GM10847 (cell line): Measurements from ENCODE around the gene FAM20A.

Experiments used
- POLR2A ChIP-seq: IDR thresholded peaks from 2 replicates; pipeline ENCODE4 v1.6.1; 2011; ENCODE audit not compliant: insufficient read length; ENCODE audit errors: extremely low read depth

The FAM20A gene

DNA sequence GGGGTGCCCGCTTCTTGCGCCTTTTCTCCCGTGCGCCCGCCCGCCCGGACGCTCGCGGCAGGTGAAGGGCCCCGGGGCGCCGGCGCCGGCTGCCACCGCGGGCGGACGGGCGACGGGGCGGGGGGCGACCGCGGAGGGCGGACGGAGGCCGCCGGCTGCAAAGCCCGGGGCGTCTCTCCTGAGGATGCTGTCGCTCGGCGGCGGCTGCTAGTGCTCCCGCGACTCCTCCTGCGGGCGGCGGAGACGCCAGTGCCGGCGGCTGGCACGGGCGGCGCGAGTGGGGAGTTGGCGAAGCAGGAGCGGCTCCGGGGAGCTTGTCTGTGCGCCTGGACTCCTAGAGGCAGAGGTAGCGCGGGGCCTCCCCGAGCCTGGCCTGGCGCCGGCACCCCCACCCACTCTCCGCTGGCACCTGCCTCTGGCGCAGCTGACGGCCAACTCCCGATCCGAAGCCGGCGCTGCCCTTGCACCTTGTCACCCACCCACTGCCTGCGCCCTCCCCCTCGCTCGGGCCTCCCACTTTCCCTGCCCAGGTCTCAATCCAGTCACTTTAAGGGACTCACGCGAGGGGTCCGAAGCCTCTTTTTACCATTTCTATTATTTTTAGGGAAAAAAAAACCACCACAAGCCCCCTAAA lies at the start of gene FAM20A:
Gene FAM20A, minus strand, starts transcription at position 437 of the 634 bp plus-strand sequence. CDS start 701 bp downstream, outside the sequence.
- TF ChIP-seq POLR2A = no peak

DNA sequence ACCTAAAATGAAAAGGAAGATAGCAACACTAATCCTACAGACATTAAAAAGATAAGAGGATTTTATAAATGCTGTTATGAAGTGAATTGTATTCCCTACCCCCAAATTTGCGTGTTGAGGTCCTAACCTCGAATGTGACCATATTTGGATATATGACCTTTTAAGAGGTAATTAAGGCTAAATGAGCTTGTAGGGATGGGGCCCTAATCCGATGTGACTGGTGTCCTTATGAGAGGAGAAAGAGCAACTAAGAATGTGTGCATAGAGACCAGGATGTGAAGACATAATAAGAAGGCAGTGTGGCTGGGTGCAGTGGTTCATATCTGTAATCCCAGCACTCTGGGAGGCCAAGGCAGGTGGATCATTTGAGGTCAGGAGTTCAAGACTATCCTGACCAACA lies 48.2 kb upstream of the FAM20A start:
- TF ChIP-seq POLR2A = no peak

DNA sequence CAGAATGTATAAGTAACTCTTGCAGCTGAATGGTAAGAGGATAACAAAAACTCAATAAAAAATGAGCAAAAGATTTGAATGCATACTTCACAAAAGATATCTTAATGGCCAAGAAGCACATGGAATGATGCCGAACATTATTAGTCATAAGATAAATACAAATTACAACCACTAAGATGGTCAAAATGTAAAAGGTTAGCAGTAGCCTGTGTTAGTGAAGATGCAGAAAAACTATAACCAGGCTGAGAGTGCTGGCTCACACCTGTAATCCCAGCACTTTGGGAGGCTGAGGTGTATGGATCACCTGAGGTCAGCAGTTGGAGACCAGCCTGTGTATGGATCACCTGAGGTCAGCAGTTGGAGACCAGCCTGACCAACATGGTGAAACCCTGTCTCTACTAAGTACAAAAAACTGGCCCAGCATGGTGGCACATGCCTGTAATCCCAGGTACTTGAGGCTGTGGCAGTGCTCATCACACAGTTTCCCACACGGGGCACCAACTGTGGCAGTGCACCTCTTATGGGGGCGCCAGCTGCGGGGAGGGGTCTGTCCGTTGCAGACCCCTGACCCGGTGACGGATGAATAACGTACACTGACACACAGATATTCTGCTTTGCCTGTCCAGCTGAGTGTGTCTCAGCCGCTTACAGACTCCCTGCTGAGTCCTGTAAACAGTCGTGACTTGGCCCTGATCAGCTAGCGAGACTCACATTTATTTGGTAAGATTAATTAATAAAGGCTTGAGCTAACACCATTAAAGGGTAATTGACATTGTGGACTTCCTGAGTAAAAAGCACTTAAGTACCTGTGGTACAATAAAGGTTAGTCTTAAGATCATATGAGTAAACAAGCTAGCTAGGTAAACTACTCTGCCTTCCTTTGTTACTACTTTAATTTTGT lies 45.7 kb upstream of the FAM20A start:
- TF ChIP-seq POLR2A = no peak

DNA sequence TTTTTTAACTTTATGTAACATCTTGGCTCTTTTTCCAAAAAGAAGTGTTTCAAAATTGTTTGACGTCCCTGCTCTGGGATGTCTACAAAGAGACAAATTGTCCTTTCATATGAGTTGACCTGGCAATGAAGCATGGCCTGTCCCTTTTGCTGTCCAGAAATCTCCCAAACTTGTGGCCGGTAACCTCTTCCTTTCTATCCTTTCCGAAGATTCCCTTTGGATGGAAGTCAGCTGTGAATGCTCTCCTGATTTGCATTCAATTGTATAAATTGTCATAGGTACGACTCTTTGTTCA lies 40.9 kb upstream of the FAM20A start:
- no peak for TF ChIP-seq POLR2A

DNA sequence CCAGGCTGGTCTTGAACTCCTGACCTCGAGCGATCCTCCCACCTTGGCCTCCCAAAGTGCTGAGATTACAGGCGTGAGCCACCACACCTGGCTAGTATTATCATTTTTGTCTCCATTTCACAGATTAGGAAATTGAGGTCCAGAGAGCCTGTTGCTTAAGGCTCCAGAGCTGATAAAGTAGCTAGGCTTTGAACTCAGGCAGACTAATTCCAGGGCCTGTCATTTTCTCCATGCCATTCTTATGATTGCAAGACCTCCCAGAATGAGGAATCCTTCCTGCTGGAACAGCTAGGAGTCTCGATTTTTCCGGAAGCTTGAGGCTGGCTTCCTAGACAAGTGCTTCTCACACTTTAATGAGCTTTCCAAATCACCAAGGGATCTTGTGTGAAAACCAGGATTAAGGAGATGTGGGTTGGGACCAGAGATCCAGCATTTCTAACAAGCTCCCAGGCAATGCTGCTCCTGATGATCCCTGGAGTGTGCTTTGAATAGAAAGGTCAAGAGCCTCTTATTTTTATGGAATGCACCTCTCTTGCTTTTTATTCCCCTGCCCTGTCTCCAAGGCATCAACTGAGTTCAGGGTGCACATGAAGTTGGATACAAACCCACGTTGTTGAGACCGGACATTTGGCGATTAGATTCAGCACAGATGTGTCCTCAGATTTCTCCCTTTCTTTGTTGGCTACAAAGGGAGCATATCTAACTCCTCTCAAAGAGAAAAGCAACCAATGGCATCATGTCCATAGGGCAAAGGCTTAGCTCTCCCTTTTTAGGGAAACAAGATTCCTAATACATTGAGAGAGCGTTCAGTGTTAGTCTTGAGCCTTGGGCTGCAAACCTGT lies 40.3 kb upstream of the FAM20A start:
- TF ChIP-seq POLR2A = no peak

DNA sequence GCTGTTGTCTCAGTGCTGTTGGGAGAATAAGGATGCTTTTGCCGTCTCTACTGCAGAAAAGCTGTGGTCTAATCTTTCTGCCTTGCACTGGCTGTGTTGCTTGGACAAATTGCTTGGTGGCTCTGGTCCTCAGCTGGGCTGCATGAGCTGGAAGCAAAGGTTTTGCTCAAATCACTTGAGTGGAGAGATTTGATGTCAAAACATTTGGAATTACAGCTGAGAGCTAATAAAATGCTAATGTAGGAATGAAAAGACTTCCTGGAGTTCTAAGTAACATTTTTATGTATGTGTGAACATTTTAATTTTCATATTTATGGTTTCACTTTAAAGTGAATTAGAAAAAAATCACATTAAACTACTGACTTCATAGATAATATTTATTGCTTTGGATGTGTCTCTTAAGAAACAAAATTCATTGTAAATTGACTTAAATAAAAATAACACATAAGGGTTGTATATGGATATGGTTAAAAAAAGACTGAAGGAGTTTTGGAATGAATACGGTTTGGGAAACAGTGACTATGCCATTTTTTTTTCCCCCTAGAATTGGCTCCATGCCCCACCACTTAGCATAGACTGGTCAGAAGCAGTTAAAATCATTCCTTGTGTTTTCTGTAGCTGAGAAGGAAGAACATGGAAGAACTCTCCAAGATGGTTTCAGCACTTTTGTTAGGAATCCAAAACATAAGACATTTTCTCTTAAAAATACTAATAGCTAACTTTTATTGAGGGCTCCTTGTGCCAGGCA lies 39.2 kb upstream of the FAM20A start:
- TF ChIP-seq POLR2A = no peak

DNA sequence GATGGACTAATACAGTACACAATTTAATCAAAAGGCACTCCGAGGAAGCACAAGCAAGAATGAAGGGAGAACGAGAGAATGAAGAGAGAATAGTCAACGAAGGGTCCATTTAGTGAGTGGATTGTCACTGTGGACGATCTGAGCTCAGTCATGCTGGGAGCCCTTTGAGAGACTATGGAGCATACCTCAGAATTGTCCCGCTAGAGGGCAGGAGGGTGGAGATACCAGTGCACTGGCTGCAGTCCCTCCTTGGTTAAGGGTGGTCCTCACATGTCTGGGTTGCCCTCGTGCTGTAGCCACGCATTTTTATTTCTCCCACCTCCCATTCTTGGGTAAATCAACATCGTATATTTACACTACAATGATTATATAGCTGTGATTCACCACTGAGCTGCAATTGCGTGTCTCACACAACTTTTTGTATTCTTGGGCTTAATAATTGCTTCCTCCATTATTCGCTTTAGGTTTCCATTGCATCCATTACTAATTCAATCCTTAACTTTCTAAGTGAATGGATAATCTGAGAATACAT lies 33.2 kb upstream of the FAM20A start:
- no peak for TF ChIP-seq POLR2A

DNA sequence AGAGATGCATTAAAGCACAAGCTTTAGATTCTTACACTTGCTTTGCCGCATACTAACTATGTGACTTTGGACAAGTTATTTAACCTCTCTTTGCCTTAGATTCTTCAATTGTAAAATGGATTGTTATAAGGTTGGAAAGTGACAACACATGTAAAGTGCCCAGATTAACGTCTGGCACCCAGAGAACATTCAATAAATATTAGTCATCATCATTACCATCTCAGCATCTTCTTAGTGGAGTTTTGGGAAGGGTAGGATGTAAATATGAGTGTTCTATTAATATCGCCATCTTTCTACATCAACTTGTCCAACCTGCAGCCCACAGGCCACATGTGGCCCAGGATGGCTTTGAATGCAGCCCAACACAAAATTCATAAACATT lies 27.4 kb upstream of the FAM20A start:
- no peak for TF ChIP-seq POLR2A

DNA sequence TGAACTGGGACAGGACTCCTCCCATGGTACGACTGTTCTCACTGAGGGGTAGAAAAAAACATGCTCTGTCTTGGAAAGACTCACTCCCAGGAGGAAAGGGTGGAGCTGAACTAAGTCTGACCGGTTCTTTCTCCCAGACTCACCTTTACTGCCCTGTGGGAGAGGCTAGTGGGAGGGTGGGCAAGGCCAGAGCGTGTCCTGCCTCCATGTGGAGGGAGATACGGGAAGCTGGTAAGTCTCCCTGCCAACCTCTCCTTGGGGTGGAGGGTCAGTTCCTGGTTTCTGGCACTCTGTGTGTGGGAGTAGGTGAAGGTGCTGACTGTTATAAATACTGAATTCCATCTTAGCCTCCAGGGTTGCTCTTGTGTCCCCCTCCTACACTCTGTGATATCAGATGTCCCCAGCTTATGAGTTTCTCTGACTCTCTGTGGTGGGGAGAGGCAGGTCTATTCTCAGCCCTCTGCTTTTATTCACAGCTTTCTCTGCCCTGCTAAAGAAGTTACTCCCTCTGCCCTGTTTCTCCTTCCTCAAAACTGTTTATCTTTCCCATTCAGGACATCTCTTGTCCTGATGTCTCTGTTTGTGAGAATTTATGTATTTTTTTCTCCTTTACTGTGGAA lies 26.9 kb upstream of the FAM20A start:
- no peak for TF ChIP-seq POLR2A

DNA sequence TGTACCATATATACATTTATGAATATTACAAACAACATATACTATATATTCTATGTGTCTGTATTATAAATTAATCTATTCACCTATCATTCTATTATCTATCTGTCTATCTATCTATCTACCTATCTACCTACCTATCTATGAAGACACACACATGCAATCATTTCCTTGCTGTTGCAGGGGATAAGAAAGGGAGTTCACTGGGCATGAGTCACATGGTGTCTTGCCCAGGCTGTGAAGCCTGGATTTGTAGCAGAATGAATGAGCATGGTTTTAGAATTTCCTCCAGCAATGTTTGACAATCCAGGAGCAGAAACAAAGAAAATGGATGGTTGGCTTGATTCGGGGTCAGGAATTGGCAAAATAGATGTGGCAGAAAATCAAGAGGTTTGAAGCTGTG lies 23.2 kb upstream of the FAM20A start:
- no peak for TF ChIP-seq POLR2A

DNA sequence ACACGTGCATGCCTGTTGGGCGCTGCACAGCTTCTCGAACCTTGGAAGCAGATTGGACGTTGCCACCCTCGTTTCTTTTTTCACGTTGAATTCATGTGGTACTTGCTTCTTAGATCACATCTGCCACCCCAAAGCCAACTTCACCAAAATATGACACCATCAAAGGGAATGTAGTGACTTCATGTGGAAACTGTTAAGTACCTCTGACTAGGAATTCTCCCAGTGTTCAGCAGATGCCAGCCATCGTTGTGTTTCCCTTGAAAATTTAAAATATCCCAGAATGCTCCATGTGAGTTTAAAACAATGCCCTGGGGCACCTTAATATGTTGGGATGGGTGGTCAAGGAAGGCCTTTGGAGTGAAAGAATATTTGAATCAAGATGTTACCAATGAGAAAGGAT lies 22.6 kb upstream of the FAM20A start:
- no peak for TF ChIP-seq POLR2A

DNA sequence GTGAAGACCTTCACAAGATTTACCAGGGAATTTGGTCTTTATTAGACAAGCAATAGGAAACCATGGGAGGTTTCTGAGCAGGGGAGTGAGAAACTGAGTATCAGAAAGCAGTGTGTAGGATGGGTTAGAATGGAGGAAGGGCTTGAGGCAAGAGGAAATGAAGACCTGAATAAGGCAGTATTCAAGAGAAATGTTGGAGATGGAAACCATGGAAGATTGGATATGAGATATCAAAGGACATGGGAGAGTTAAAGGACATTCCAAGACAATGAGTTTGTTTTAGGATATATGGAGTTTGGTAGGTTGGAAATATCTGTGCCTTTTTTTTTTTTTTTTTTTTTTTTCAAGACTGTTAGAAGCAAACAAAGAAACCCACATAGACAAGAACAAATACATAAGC lies 21.3 kb upstream of the FAM20A start:
- no peak for TF ChIP-seq POLR2A

DNA sequence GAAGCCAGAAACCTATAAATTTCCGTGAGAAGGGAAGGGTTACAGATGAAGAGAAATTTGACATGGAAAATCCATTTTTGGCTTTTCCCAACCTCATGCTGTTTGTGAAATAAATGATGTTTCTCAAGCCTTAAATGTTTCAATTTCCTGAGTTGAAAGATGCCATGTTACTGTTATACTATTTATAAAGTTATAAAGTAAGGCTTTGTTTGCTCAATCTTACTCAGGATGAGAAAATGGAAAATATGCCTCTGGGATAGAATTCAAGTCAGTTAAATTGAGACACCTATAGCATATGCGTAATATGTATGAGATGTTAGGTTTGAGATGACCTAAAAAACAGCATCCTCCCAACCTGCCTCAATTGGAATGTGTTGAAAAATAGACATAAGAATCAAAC lies 19.9 kb upstream of the FAM20A start:
- TF ChIP-seq POLR2A = no peak

DNA sequence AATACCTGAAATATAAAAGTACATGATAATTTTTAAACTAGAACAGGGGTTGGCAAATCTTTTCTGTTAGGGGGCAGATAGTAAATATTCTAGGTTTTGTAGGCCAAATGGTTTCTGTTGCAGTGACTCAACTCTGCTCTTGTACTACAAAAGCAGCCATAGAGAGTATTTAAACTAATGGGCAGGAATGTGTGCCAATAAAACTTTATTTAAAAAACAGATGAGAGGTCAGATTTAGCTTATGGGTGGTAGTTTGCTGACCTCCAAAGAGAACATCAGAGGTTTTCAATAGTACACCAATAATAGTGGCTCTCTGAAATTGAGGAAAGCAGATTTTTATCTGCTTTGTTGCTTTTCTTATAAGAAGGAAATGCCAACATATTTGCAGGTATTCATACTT lies 15.2 kb upstream of the FAM20A start:
- TF ChIP-seq POLR2A = no peak
